ENCODE measurements around the gene CMBL.
"Not testable (repeated sequence)": the region's sequence is repeated elsewhere in the genome, so short reads cannot be mapped to it uniquely, and the experiment has no call there.

The CMBL gene

DNA sequence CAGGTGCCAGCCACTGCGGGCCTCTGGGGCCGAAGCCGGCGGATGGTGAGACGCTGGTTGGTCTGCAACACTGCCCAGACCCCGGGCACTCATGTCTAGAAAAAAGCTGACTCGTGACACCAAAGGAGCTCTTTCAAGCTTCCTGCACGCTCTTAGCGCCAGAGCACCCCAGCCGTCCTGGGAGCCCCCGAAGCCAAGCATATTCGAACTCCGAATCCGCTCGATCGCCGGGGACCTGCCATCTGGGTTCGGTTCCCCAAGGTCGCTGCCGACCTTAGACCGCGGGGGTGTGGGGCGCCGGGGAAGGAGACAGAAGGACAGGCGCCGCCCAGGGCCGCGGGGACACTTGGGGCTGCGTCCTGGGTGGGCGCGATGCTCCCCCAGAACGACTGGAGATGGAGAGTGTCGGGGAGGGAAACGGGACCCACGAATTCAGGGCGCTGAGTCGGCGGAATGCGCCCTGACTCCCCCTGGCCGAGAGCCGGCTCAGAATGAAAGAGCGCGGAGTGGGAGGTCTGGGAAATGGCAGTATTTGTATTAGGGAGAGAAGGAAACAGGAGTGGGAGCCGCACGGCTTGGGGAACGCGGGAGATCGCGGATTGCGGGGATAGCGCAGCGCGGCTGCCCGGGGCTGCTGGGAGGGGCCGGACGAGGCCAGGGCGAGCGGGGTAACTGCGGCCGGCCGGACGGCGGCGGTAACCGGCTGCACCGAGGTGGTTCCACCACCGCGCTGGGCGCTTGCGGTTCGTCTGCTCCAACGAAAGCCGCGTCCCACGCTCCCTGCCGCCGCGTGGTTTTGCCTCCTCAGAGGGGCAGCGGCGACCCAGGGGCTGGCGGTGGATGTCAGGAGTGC is 25.7 kb upstream of the CMBL start:
- DNase-seq = no peak

DNA sequence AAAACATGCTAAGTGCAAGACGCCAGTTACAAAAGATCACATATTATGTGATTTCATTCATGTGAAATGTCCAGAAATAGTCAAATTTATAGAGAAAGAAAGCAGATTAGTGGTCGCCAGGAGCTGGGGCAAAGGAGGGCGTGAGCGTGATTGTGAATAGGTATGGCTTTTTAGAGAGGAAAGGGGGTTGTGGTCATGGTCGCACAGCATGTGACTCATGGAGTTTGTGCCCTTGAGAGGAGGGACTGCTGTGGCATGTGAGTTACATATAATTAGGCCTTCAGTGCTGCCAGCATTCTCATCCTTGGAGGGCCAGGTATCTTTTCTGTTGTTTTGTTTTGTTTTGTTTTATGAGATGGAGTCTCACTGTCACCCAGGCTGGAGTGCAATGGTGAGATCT is 24.6 kb upstream of the CMBL start:
- no peak for DNase-seq

DNA sequence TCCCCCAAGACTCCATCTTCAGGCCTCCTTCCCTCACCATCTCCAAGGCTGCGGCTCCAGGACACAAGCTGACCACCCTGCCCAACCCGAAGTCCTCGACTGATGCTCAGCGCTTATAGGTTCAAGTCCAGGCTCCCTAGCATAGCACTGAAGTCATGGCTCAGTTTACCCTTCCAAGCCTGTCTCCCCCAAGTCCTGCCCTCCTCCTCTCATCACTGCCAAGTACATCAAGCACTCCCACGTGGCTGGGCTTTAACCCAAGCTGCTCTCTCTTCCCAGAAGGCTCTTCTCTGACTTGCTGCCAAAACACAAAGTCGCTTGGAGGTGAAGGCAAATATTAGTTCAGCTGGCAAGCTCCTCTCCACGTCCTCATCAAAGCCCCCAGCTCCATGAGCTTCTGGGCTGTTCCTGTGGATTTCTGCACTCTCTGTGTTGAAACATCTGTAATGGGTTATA is 23.7 kb upstream of the CMBL start:
- no peak for DNase-seq

DNA sequence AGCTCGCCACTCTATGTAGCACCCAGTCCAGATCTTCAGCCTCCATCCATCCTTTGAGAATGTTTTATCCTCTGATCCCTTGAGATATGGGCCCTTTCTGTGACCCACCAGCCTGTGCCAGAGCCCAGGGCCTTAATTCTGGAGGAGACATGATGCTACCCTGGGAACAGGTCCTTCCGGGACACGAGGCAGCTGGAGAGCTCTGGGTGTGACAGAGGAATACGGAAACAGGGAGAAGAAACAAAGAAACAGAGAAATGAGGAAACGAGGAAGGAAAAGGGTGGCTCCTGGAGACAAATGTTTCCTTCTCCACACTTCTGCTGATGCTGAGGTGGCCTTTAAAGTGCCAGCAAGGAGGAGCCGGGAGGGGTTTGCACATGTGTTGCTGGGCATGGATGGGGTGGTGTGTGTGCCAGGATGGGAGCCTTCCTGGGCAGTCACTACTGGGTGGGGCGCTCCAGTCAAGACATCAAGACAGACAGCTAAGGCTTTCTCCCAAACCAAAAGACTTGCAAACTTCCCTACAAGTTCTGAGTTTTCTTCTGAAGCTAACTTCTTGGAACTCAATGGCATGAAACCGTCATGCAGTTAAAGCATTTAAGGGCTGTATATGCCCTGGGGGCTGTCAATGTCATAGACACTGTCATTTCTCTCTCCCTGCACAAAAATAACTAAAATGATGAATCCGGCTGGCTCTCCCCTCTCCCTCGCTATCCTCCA is 23.0 kb upstream of the CMBL start:
- no peak for DNase-seq

DNA sequence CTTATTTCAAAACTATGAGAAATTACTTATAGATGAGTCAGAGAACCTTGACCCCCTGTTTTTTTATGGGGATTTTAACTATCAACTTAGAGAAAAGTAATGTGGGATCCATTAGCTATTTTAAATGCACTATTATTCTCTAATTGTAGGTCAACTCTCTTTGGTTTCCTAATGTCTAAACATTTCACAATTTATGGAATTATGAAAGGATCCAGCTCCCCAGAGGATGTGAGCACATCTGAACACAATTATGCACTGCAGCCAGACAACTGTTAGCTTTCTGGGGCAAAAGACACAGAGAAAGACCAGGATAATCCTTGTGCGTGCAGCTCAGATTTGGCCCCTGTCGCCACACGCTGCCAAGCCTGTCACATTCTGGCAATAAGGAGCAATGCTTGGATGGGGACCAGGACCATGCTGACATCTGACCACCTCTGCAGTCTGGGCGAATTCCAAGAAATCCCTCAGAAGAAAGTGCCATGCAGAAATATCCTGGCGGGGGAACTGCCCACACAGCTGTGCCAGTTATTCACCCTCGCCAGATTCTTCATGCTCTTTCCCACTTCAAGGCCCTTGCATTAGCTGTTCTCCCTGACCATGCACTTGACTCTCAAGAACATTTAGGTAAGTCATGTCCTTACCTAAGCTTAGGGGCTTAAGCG is 22.2 kb upstream of the CMBL start:
- no peak for DNase-seq

DNA sequence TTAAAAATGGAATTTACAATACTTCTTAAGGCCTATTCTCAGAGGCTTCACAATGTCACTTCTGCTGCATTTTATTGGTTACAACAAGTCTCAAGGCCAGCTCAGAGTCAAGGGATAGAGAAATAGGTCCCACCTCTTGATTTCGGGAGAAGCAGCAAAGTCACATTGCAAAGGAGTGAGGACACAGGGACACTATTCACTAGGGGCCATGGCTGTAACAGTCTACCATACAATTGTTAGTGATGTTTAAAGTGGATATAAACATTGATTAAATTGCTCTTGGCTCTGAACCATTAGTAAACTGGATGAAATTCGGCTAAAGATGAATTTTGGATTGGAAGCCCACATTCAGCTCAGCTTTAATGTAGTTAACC is 21.7 kb upstream of the CMBL start:
- no peak for DNase-seq

DNA sequence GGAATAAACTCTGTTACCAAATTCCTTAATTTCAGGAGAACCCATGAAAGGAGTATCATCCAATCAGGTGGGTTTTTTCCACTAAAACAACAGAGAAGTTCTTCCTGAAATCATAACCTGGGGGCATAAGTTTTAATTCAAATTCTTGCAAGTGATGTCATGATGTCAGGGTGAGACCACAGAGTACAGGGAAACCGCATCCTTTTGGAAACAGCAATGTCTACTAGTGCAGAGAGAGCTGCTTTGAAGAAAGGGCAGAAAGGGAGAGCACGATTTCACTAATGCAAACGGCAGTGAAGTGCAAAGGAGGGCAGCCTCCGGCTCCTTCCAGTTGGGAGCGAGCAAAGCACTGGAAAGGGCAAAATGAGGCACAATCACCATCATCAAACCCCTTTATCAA is 20.6 kb upstream of the CMBL start:
- DNase-seq = no peak

DNA sequence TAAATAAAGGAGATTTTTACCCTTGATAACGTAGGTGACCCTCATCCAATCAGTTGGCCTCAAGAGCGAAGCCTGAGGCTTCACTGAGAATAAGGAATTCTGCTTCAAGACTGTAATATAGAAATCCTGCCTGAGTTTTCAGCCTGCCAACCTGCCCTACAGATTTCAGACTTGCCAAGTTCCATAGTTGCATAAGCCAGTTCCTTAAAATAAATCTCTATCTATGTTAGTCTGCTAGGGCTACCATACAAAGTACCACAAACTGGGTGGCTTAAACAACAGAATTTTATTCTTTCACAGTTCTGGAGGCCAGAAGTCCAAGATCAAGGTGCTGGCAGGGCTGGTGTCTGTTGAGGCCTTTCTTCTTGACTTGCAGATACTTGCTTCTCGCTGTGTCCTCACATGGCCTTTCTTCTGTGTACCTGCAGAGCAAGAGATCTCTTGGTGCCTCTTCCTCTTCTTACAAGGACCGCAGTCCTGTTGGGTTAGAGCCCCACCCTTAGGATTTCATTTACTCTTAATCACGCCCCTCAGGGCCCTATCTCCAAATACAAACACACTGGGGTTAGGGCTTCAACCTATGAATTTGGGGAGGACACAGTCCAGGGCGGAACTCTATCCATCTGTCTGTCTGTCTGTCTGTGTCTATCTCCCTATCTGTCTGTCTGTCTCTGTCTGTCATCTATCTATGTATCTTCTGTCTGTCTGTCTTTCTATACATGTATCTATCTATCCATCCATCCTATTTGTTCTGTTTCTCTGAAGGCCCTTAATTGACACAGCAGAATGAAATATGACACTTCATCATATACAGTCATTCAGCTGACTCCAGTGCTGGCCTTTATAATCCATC is 17.0 kb upstream of the CMBL start:
- no peak for DNase-seq

DNA sequence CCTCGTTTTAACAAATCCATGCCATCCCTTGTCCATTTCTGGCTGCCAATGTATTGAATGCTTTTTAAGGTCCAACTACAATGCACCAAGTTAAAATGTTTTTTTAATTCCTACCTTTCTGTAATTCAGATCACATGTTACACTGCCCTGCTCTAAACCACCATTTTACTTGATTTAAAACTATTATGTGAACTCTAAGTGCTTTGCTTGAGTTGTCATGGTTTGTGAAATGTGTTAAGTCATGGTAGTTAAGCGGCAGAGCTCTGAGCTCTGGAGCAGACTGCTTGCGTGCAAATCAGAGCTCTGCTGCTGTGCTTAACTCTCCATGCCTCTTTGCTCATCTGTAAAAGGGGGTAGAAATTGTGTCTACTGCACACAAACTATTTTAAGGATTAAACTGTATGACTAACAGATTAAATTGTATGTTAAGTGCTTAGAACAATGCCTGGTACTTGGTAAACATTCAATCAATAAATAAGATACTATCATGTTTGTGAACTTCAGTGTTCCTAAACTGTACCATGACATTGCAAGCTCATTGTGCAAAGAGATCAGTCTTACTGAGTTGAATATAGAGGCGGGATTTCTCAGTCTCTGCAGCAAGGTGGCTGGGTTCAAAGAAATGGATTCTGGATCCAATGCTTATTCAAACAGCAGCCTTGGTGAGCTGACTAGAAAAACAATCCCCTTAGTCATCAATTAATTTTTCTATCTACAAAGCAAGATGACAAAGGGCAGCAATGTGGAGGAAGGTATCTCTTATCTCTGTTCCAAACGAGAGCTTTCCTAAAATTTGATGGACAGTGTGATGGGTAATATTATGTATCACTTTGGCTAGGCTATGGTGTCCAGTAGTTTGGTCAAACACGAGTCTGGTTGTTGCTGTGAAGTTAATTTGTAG is 16.1 kb upstream of the CMBL start:
- DNase-seq = no peak

DNA sequence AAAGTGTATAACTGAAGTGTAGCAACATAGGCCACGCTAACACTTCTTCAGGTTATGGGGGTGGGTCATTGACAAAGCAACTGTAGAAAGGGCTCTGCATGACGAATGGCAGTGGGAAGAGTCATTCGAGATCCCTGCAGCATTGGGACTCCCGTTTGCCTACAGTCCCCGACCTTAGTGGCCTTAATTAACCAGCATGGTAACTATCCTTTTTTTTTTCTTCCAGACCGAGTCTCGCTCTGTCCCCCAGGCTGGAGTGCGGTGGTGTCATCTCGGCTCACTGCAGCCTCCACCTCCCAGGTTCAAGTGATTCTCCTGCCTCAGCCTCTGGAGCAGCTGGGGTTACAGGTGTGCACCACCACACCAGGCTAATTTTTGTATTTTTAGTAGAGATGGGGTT is 14.2 kb upstream of the CMBL start:
- no peak for DNase-seq

DNA sequence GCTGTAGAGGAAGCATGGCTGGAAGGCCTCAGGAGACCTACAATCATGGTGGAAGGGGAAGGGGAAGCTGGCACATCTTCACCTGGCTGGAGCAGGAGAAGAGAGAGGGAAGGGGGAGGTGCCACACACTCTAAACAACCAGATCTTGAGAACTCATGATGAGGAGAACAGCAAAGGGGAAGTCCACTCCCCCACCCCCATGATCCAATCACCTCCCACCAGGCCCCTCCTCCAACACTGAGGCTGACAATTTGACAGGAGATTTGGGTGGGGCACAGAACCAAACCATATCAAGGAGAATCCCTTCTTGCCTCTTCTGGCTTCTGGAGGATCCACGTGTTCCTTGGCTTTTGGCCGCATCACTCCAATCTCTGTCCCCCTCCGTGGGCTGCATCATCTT is 13.1 kb upstream of the CMBL start:
- no peak for DNase-seq

DNA sequence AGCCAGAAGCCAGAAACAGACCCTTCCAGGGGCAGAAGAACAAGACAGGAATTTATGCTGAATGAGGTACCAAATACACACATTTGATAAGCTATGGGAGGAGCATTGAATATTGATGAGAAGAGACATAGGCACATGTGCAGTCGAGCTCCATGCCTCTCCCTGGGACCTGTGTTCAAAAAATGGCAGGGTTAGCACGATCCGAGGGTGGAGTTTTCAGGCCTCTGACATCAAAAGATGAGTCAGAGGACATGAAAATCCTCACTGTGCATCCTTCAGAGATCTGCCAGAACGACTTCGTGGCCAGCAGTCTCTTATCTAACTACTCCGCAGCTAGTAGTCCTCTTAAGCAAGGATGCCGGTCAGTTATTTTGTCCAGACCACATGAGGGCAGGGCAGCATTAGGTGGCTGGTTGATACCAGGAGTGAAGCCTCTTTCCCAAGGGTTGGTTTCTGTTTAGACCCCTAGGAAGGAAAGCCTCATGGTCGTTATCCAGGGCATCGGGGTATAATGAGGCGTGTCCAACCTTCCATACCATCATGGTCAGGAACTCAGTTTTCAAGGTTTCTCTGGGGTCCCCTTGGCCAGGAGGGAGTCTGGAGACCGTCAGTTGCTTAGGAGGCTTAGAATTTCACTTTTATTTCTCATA is 11.6 kb upstream of the CMBL start:
- DNase-seq = no peak

DNA sequence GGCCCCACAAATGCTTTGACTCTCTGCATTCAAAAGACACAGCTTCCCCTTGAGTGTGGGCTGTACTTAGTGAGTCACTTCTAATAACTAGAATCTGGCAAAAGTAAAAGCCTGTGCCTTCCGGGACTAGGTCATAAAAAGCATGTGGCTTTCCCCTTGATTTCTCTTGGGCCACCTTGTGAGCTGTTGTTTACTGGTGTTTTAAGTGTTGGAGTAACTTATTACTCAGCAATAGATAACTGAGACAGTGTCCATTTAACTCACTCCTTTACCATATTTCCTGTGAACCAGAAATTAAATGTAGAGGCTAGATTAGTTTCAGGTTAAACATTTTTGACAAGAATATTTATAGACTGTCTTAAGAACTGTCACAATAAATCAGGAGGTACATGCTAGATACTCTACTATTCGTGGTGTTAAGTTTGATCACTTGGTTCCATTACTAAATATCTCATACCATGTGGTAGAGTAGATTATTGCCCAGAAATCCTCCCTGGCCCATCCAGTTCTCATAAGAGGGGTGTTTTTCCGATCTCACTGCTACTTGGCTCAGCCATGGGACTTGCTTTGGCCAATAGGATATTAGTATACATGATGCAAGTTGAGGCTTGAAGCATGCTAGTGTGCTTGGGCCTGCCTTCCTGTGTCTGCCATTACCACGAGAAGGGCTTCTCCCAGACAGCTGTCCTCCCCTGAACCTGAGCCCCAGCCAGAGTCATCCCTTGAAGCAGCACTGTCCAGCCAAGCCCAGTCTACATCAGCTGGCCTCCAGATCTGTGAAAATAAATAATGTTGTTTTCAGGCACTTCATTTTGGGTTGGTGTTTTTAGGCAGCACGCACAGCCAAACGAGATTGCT is 10.4 kb upstream of the CMBL start:
- no peak for DNase-seq

DNA sequence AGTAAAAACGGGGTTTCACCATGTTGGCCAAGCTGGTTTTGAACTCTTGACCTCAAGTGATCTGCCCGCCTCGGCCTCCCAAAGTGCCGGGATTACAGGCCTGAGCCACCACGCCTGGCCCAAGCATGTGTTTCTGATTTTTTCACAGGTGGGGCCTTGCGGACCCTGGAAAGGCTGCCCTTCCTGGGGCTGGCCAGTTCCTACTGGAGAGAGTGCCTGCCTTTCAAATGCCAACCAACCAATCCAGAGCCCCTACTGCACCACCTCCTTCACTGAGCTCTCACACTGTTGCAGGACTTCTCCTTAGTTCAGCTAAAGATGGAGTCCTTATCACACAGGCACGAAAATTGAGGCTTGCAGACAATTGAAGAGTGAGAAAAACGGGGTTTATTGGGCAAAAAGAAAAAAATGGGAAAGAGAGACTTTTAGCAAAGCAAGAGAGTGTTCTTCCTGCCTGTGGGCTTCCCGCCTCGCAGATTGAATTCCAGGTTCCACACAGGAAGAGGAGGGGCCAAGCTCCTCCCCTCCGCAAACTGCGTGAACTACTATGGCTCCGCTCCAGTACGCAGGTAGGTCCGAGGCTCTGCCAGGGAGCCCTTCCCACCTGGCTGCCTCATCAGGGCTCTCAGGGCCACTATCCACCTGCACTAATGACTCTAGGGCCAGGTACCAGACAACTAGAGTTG is 8.3 kb upstream of the CMBL start:
- DNase-seq = no peak

DNA sequence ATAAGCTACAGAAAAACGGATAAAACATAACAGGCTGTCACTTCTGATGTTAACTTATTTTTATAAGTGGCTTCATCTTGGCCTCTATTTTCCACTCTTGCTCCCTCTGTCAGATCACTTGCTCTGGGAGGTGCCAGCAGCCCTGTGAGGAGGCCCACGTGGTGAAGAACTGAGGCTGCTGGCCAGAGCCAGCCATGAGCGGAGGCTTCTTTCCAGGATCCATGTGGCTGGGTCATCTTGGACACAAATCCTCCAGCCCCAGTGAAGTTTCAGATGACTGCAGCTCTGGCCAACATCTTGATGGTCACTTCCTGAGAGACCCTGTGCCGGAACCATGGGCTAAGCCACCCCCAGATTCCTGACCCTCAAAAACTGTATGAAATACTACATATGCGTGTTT is 7.5 kb upstream of the CMBL start:
- no peak for DNase-seq

DNA sequence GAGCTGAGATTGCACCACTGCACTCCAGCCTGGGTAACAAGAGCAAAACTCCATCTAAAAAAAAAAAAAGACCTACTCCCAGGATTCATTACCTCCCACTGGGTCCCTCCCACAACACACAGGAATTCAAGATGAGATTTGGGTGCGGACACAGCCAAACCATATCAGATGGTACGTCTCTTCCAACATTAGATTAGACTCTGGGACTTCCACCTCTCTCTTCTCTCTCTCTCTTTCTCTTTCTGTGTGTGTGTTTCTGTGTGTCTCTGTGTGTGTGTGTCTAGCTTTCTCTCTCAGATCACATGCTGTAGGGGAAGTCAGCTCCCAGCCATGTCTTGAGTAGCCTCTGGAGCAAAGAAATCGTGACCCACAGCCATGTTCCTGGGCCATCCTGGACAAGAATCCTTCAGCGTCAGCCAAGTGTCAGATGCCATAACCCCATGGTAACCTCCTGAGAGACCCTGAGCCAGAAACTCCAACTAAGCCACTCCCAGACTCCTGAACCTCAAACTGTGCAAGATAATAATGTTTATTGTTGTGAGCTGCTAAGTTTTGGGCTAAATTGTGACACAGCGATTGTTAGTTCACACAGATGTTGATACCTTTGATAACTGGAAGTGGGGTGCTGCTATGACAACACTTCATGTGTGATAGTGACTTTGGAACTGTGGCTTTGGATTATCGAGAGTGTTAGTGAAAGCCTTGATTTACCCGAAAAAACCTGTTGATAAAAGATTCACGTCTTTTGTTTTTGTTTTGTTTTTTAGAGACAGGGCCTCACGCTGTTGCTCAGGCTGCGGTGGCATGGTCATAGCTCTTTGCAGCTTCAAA is 4.1 kb upstream of the CMBL start:
- DNase-seq = no peak

DNA sequence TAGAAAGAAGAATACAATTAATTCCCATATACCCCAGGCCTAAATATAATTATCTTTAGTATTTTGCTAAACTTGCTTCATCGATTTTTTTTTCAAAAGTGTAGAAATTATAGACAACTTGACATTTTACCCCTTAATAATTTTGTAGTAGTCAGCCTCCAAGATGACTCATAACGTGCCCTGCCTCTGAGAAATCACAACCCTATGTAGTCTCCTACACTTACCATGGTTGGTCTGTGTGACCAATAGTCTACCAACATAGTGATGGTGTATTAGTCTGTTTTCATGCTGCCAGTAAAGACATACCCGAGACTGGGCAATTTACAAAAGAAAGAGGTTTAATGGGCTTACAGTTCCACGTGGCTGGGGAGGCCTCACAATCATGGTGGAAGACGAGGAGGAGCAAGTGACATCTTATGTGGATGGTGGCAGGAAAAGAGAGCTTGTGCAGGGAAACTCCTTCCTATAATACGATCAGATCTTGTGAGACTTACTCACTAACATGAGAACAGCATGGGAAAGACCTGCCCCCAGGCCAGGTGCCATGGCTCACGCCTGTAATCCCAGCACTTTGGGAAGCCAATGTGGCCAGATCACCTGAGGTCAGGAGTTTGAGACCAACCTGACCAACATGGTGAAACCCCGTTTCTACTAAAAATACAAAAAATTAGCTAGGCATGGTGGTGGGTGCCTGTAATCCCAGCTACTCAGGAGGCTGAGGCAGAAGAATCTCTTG is 3.3 kb upstream of the CMBL start:
- DNase-seq = not testable (repeated sequence)

Data from NCI-H1048 (cell line).